Neural crest cell (in vitro differentiated cells): ENCODE results near the gene RAP2B. TPM values are rescaled to one million over a fixed set of nuclear protein-coding genes. Genes with fewer than 3 reads are reported as not detected.

ENCODE experiments used
- DNase-seq: peaks from one replicate; pipeline ENCODE4 v3.0.0; 2021; ENCODE audit warnings: low read depth, mixed read lengths, low spot score
- H3K27ac Mint-ChIP-seq: one replicate; pipeline ENCODE4 v1.8.0; 2021; ENCODE audit warnings: mild to moderate bottlenecking, mixed read lengths; ENCODE audit not compliant: unreplicated experiment
- H3K27me3 Mint-ChIP-seq: 2 replicates; pipeline ENCODE4 v1.8.0; 2021; ENCODE audit warnings: low read depth, mild to moderate bottlenecking, mixed read lengths
- H3K36me3 Mint-ChIP-seq: 2 replicates; pipeline ENCODE4 v1.8.0; 2021; ENCODE audit warnings: low read depth, mild to moderate bottlenecking, mixed read lengths
- H3K4me1 Mint-ChIP-seq: 2 replicates; pipeline ENCODE4 v1.8.0; 2021; ENCODE audit warnings: mixed read lengths
- H3K4me3 Mint-ChIP-seq: one replicate; pipeline ENCODE4 v1.8.0; 2021; ENCODE audit warnings: mild to moderate bottlenecking, mixed read lengths
- H3K9me3 Mint-ChIP-seq: 2 replicates; pipeline ENCODE4 v1.8.0; 2021; ENCODE audit warnings: mixed read lengths
- total RNA-seq: library from RNA; stranded (reverse); gene quantifications from 2 replicates; pipeline ENCODE4 v1.2.1, GENCODE V29; 2021
- TF ChIP-seq, protein P1 (sequence below): fragments of 200-600 bp; sonication (generic); conservative IDR thresholded peaks from 2 replicates; pipeline ENCODE4 v1.5.0; 2021; ENCODE audit warnings: antibody characterized with exemption, mild to moderate bottlenecking

Gene RAP2B
- total RNA-seq, 1 donor from 2014 or later, result 14.4 TPM

DNA sequence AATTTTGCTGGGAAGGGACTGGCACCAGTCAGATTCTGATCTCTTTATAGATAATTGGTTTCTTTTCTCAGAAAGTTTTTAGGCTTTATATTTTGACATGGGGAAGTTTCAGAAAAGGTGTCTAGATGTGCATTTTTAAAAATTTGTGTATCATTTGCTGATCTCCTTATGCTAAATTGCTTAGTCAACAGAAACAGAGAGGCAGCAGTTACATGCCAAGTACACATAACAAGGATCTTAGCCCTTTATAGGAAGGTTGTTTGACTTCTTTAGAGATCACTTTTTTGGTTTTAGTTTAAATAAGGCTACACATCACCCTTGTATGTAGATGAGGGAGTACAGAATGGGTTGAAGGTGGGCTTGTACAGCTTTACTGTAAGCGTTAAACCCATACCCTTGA is 53.5 kb downstream of the RAP2B start:
- Mint-ChIP-seq H3K4me1 (no peaks in the 10 kb centered on the region), H3K27ac (no peak overlapping the region), H3K9me3 (no peaks in the 10 kb centered on the region), H3K27me3 (no peaks in the 10 kb centered on the region), H3K36me3 (no peaks in the 10 kb centered on the region), H3K4me3 (no peak overlapping the region)
- no peak for DNase-seq
- TF ChIP-seq, protein P1, sequence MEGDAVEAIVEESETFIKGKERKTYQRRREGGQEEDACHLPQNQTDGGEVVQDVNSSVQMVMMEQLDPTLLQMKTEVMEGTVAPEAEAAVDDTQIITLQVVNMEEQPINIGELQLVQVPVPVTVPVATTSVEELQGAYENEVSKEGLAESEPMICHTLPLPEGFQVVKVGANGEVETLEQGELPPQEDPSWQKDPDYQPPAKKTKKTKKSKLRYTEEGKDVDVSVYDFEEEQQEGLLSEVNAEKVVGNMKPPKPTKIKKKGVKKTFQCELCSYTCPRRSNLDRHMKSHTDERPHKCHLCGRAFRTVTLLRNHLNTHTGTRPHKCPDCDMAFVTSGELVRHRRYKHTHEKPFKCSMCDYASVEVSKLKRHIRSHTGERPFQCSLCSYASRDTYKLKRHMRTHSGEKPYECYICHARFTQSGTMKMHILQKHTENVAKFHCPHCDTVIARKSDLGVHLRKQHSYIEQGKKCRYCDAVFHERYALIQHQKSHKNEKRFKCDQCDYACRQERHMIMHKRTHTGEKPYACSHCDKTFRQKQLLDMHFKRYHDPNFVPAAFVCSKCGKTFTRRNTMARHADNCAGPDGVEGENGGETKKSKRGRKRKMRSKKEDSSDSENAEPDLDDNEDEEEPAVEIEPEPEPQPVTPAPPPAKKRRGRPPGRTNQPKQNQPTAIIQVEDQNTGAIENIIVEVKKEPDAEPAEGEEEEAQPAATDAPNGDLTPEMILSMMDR, result no peak

DNA sequence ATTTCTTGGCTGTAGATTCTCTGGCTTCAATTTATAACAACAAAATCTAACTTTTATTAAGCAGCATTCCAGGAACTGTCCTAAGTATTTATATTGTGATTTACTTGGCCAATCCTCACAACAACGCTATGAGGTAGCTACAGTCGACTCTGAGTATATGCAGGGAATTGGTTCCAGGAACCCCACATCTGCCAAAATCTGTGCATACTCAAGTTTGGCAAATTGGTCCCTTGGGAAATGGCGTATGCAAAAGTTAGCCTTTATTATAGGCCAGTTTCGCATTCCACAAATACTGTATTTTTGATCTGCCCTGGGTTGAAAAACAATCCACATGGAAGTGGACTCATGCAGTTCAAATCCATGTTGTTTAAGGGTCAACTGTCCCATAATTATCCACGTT is 53.9 kb downstream of the RAP2B start:
- H3K36me3 Mint-ChIP-seq, result no peaks in the 10 kb centered on the region
- DNase-seq, result no peak
- TF ChIP-seq, protein P1, result no peak
- no peak overlapping the region for H3K27ac Mint-ChIP-seq
- no peaks in the 10 kb centered on the region for H3K9me3 Mint-ChIP-seq
- no peak overlapping the region for H3K4me3 Mint-ChIP-seq
- no peaks in the 10 kb centered on the region for H3K4me1 Mint-ChIP-seq
- no peaks in the 10 kb centered on the region for H3K27me3 Mint-ChIP-seq

DNA sequence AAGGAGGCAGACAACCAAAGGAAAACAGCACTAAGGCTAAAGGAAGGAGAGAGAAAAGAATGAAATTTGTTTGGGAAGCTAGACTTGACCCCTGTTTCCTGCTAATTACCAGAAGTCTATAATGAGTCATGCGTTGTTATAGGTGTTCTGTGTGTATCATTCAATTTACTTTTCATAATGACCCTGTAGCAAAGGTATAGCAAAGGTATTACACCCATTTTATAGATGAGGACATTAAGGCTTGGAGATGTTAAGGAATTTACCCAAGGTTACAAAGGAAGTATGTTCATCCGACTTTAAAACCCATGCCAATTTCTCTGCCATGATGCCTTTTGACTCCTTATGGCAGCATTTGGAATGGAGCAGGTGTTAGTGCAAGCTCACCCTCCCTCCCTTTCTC is 54.9 kb downstream of the RAP2B start:
- Mint-ChIP-seq H3K4me3 (no peak overlapping the region), H3K27me3 (no peaks in the 10 kb centered on the region), H3K4me1 (no peaks in the 10 kb centered on the region), H3K36me3 (no peaks in the 10 kb centered on the region), H3K9me3 (no peaks in the 10 kb centered on the region), H3K27ac (no peak overlapping the region)
- TF ChIP-seq, protein P1, result no peak
- DNase-seq, result no peak

DNA sequence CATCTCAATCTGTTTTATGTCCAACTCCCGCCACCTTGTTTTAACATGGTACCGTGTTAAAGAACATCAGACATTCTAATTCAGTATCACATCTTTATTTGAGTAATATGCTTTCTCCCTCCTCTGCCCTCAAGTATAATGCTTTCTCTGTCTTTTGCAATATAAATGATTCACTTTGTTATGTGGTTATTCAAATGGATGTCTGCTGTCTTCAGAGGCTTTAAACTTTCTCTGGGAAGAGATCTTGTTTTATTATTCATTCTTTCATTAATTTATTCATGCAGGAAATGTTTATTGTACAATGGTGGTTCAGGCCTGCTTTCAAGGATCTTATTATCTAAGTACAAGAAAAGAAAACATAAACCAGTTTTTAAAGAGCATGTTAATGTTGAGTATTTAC is 57.1 kb downstream of the RAP2B start:
- no peak for DNase-seq
- no peaks in the 10 kb centered on the region for H3K4me1 Mint-ChIP-seq
- H3K36me3 Mint-ChIP-seq, result no peaks in the 10 kb centered on the region
- no peaks in the 10 kb centered on the region for H3K27me3 Mint-ChIP-seq
- no peak overlapping the region for H3K4me3 Mint-ChIP-seq
- no peak overlapping the region for H3K27ac Mint-ChIP-seq
- H3K9me3 Mint-ChIP-seq, result no peaks in the 10 kb centered on the region
- TF ChIP-seq, protein P1, result no peak
